Measurements from ENCODE around the gene HSBP1L1. TPM values are rescaled to one million over a fixed set of nuclear protein-coding genes. Genes with fewer than 3 reads are reported as not detected.

HSBP1L1 gene
- total RNA-seq, 1 donor from 2014 or later = 1.8 TPM

Other genes with a start within 250 kb of the HSBP1L1 start
- gene KCNG2, start 166.7 kb upstream of the HSBP1L1 start, total RNA-seq = 0.26 and 2.4 TPM in 2 replicates
- 33.2 and 47.3 TPM in 2 replicates for gene SLC66A2, start 13.0 kb upstream of the HSBP1L1 start, total RNA-seq
- gene TXNL4A, start 23.9 kb downstream of the HSBP1L1 start, total RNA-seq = 42.0 and 45.3 TPM in 2 replicates
- 32.4 and 34.0 TPM in 2 replicates for gene RBFA, start 69.8 kb downstream of the HSBP1L1 start, total RNA-seq
- gene ADNP2, start 144.6 kb downstream of the HSBP1L1 start, total RNA-seq = 12.2 and 15.2 TPM in 2 replicates